Measurements from ENCODE around the gene ANKFY1.
"Not testable (repeated sequence)": the region's sequence is repeated elsewhere in the genome, so short reads cannot be mapped to it uniquely, and the experiment has no call there.

ANKFY1 gene

DNA sequence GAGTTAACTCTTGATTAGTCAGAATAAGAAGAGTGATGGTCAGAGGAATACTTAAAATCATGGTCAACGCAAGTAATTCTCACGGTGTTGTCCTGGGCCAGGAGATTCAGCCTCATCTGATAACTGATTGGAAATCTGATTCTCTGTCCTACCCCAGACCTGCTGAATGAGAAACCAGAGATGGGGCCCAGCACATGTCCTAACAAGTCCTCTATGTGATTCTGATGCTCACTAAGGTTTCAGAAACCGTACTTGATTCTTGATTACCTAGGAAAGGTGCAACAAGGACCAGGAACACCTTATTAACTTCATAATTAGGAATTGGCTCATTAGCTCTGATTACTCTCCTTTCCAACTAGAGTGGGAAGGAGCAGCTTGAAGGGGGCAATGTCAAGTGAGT, 44.5 kb downstream of the ANKFY1 start:
- DNase-seq (ENCODE audit: low spot score) = no peak

DNA sequence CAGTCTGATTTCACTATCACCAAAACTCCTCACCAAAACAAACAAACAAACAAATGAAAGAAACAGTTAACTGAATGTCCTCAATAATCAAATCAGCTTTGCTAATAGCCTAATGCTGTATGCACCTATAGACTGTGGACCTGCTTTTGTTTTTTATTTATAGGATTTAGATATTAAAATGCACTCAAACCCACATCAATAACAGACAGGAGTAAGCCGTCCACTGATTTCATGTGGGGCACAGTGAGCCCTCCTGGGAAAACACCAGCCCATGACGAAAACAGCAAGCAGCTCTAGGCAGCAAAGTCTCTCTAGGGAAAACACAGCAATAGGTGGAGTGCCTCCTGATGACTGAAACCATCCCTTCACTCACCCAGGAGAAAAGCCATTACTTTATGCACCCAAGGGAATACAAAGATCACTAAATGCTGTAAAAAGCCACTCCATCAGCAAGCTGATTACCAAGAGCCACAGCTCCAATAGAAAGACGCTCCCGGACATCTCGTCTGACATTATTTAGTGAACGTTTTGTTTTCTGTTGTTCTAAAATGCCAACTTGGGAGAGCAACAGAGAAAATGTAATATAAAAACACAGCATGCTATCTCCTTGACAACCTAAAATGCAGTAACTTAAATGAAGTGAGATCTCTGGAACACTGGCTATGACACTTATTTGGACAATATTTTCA, 47.8 kb downstream of the ANKFY1 start:
- DNase-seq (ENCODE audit: low spot score) = no peak

DNA sequence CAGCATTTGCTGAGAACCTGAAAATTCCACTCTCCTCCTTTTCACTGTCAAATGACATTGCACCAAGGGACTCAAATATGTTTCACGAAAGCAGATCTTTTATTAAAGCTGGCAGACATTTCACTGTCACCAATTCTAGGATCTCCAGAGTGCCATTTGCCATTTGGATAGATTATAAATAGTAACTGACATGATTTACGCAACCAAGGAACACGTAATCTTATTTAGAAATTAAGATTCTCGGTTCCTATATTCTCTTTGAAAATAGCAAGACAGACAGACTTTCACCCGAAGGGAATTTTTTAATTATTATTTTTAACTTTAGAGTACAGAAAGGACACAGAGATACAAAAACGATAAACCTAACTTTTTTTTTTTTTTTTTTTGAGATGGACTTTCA, 49.6 kb downstream of the ANKFY1 start:
- no peak for DNase-seq (ENCODE audit: low spot score)

DNA sequence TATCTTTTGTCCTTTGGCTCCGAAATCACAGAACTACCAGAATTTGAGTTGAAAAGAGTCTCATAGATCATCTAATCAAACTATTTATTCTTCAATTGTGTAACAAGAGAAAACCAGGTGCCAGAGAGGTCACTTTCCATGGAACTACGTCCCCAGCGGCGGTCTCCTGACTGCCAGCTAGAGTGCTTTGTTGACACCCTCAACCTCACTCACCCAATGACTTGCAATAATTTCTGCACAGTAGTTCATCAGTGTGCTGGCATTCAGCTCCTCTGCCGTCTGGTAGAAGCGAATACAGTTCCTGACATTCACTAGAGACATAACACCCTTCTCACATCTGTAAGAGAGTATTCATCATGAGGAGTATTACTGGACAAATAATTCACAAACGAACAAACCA, 54.2 kb downstream of the ANKFY1 start:
- no peak for DNase-seq (ENCODE audit: low spot score)

DNA sequence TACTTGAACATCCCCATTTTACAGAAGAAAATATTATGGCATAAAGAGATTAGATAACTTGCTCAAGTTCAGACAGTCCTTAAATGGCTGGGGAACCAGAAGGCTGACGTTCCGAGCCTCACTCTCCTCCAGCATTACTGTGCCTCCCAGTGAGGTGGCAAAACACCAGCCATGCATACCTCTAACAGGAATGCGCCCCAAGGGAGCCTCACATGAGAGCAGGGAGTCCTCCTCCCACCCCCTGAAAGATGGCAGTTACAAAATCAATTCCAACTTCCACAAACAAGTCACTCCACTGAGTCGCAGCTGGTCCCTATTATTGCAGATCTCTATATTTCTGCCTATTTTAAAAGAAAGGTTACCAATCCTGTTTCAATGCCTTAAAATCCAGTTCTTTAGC, 55.5 kb downstream of the ANKFY1 start:
- DNase-seq (ENCODE audit: low spot score) = no peak

DNA sequence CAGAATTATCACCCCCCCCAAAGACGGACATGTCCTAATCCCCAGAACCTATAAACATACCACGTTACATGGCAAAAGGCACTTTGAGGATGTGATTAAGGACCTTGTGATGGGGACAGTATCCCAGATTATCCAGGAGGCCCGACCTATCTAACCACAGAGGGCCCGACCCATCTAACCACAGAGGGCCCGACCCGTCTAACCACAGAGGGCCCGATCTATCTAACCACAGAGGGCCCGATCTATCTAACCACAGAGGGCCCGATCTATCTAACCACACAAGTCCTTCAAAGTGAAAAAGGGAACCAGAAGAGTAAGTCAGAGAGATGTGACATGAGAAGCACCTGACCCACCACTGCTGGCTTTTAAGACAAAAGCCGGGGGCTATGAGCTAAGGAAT, 56.8 kb downstream of the ANKFY1 start:
- no peak for DNase-seq (ENCODE audit: low spot score)

DNA sequence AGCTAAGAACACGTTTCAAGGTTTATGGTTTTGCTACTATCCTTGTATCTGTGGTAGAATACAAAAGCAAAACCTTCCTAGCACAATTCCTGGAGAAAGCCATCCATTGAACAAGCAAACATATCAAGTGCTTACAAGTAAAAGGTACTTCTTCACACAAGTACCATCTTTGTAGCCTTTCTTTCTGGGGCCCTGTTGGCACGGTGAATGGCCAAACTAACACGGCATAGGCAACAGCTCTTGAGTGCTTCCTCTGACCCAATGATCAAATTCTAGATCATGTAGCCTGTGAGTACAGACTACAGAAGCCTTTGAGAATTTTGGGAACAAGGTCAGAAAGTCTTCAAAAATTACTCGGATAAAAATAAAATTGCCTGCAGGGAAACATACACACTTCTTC, 57.9 kb downstream of the ANKFY1 start:
- no peak for DNase-seq (ENCODE audit: low spot score)

DNA sequence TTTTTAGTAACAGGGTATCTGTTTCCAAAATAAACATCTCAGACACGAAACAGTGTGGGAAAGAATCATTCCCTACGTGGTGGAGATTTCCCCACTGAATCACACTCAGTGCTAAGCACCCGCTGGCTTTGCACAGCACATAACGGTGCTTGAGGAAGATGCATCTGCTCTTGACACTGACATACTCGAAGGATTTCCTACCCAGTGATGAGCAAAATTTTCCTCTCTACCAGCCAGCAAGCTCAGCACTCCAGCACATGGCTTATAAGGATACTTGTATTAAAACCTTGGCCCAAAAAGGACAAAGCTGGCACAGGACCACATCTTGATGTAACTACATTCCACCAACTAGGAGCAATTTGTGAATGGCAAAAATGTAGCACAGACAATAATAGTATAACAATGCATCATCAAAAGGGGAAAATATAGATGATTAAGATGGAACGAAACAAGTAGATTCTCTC, 59.0 kb downstream of the ANKFY1 start:
- DNase-seq (ENCODE audit: low spot score) = no peak

DNA sequence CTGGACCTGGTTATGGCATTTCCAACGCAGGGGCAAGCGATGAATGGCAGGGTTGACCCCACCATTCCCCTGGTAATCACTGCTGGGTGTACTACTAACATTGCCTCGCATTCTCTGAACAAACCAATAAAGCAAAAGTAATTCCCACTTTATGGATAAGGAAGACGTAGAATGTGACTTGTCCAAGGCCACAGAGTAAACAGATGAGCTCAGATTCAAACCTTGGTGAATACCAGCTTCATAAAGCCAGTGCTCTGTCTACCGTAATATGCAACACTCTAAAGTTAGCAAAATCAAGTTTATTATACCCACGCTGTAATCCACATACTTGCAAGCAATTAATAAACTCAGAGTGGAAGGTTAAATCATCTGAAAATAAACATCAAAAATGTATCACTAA, 59.6 kb downstream of the ANKFY1 start:
- no peak for DNase-seq (ENCODE audit: low spot score)

DNA sequence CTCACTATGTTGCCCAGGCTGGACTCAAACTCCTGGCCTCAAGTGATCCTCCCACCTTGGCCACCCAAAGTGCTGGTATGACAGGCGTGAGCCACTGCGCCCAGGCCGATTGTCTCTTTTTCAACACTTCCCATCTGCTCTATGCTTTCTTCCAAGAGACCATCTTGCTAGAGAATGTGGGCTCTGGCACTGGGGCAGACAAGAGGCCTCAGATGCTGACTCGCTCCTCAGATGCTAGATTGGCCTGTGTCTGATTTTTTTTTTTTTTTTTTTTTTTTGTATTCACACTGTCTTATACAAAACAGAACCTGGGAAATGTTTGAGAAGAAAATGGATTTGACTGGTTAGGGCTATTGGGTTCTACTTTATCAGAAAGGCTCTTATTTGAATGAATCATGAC, 62.6 kb downstream of the ANKFY1 start:
- DNase-seq (ENCODE audit: low spot score) = no peak

DNA sequence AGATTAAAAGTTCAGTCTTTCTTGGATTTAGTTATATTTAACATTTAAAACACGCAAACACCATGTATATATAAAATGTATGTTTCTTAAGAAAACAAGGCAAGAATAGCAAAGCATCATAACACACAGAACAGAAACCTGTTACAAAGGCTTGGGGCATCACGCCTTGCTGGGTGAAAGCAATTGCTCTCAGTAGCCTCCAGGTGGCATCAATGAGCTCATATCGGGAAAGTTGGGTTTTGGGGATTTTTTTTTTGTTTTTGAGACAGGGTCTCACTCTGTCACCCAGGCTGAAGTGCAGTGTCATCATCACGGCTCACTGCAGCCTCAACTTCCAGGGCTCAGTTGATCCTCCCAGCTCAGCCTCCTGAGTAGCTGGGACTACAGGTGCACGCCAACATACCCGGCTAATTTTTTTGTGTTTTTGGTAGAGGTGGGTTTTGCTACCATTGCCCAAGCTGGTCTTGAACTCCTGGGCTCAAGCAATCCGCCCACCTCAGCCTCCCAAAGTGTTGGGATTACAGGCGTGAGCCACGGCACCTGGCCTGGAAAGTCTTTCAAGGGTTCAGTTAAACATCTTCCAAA, 63.9 kb downstream of the ANKFY1 start:
- DNase-seq (ENCODE audit: low spot score) = peak; percentile 63

DNA sequence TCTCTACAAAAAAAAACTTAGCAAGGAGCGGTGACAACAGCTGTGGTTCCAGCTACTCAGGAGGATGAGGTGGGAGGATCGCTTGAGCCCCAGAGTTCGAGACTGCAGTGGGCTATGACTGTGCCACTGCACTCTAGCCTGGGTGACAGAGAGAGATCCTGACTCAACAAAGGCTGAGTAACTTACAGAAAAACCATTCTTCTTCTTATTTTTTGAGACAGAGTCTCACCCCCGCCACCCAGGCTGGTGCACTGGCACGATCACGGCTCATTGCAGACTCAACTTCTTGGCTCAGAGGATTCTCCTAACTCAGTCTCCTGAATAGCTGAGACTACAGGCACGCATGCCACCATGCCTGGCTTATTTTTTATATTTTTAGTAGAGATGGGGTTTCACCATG, 64.8 kb downstream of the ANKFY1 start:
- DNase-seq (ENCODE audit: low spot score) = no peak

DNA sequence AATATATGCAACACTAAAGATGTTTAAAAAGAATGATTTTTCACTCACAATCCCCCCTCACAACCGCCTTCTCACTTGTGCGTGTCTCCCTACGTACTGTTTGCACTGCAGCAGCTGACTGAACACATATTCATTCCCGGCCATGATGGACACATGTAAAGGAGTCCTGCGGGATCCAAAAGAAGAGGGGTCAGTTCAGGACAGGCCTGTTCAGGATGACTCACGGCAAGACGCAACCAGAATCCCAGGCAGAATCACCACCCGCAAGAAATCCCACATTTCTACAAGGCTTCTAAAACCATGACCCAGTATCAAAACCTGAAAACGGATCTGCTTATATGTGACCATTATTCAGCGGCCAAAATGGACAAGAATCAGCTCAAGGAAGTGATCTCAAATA, 68.5 kb downstream of the ANKFY1 start:
- no peak for DNase-seq (ENCODE audit: low spot score)

DNA sequence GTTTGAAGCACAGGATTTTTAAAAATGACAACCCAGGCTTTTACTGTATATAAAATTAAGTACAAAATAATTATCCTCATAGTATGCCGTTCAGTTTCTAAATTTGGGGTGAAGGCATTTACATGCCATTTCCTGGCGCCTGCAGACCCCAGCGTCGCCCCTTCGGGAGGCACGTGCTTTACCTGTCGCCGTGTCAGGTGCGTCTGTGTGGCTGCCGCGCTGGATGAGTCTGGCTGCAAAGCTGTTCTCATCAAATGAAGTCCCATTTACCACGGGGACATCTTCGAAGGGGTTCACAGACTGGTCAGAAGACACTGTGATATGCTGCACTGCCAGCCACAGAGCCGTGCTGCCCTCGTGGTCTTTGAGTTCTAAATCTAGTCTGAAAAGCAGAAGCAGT, 69.0 kb downstream of the ANKFY1 start:
- no peak for DNase-seq (ENCODE audit: low spot score)

DNA sequence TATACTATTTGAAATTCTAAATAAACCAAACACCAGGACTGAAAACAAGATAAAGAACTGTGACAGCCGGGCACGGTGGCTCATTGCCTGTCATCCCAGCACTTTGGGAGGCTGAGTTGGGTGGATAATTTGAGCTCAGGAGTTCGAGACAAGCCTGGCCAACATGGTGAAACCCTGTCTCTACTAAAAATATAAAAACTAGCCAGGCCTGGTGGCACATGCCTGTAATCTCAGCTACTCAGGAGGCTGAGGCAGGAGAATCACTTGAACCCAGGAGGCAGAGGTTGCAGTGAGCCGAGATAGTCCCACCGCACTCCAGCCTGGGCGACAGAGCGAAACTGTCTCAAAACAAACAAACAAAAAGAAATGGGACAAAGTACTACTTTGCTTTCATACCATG, 73.0 kb downstream of the ANKFY1 start:
- DNase-seq (ENCODE audit: low spot score) = not testable (repeated sequence)

DNA sequence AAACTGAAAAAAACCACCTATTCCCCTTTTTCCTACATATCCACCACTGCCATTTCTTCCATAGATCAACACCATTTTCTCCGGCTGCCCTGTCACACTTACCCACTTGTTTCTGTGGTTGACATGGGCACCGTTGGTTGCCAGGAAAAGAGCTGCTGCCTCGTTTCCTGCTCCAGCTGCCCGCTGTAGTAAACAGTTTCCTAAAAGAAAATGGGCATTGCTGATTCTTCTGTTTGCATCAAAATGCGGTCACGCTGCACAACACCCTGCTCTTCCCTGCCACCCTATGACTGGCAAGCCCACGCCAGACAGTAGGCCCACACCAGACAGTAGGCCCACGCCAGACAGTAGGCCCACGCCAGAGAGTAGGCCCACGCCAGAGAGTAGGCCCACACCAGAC, 74.5 kb downstream of the ANKFY1 start:
- no peak for DNase-seq (ENCODE audit: low spot score)

DNA sequence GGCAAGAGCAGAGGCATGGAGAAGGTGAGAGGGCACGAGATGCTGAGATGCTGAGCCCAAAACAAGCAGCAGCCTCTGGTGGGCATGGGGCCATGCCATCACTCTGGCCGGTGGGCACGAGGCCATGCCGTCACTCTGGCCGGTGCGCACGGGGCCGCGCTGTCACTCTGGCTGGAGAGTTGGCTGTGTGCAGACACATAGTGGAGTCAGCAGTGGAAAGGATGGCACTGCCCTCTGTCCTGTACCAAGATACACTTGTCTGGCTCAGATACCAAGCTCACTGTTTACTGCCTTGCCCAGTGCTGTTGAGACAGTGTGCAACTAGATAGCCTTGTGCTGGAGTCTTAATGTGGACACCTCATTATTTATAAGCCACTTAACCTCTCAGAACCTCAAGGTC, 75.7 kb downstream of the ANKFY1 start:
- DNase-seq (ENCODE audit: low spot score) = no peak

DNA sequence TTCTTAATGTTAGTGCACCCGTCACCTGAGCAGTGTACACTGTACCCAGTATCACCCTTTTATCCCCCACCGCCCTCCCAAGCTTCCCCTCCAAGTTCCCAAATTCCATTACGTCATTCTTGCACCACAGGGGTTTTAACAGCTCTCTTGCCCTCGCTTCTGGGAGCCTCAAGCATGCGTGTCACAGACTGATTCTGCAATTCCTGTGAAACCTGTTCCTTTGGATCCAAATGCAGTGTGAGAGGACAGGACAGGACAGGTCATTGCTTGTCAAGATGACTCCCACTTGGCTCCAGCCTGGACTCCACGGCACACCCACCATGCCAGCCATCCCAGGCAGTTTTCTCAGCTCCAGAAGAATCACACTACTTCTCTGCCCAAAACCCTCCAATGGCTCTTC, 76.7 kb downstream of the ANKFY1 start:
- no peak for DNase-seq (ENCODE audit: low spot score)

DNA sequence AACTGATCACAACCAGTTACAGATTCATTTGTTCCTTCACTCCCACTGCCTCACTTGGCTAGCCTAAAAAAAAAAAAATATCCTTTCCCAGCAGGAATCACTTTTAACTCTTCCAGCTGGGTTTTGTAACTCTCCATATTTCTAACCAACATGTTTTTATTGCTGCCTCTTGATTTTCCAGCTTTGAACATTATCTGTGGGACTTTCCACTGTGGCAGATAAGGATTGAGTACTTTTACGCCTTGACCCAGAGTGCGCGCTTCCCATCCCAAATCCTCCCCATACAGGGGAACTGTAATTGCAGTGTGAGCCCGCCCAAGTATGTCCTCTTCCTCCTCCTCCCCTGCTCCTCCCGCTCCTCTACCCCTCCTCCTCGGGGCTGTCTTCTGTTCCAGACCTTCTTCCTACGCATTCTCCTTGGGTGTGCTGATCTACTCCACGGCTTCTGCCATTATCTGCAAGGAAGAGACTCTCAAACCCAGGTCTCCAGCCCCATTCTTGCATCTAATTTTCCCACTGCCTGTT, 77.4 kb downstream of the ANKFY1 start:
- no peak for DNase-seq (ENCODE audit: low spot score)

DNA sequence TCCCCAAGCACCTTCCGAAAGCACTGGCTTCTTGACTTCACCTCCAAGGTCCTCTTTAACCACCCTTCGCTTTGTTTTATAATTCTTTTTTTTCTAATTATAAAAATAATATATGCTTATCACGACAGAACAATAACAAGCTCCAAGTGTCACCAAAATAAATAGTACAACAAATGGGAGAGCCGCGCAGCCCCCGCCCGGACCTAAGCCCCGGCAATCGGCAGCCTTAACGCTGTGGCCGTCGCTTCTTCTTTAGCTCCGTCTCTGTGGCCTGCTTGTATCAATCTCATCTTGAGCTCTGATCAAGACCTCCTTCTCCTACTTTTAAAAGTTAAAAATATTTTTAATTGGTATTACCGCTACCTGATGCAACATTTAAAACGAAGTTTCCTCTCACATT, 78.1 kb downstream of the ANKFY1 start:
- DNase-seq (ENCODE audit: low spot score) = no peak

DNA sequence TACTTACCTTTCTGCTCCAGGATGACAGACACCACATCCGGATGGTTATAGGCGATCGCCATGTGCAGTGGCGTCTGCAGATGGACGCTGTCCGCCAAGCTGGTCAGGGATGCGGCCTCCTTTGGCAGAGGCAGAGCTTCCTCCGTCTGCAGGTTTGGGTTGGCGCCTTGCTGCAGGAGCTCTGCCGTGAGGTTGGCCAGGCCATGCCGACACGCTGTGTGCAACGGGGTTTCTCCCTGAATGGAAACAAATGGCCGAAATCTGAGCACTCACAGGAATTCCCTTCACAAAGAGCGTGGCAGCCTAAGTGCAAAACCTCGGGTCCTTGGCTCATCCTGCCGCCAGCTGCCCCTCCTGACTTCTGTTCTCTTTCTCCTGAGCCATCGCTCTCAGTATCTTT, 79.0 kb downstream of the ANKFY1 start:
- DNase-seq (ENCODE audit: low spot score) = no peak

DNA sequence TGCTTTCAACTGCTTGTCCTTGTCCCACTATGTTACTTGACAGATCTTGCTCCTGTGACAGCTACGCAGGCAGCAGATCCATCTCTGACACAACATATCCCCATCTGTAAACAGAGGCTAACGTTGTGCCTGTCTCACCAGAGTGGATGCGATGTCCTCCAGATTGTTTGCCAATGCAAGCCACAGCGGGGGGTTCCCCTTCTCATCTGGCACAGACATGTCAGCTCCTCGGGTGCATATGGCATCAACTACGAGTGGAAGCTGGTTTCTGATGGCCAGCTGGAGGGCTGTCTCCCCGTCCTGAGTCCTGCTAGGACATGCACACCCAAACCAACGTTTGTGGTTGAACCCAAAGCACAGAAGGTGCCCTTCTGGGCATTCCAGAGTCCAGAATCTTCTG, 81.7 kb downstream of the ANKFY1 start:
- no peak for DNase-seq (ENCODE audit: low spot score)

DNA sequence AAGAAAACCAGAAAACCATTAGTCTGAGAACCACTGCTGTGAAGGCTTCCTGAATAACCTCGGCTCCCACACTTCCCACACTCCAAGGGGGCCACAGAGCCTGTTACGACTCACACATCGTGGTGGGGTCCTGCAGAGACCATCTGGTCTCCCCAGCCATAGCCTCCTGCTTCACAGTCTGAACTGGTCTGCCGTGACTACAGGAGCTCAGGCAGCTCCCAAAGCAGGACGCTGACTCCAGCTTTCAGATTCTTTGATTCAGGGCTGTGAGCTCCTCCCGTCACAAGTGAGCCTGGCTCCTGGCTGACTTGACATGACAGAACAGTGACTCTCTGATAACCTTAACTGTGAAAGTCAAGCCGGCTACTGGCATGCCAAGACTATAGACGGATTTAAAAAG, 83.0 kb downstream of the ANKFY1 start:
- DNase-seq (ENCODE audit: low spot score) = no peak

DNA sequence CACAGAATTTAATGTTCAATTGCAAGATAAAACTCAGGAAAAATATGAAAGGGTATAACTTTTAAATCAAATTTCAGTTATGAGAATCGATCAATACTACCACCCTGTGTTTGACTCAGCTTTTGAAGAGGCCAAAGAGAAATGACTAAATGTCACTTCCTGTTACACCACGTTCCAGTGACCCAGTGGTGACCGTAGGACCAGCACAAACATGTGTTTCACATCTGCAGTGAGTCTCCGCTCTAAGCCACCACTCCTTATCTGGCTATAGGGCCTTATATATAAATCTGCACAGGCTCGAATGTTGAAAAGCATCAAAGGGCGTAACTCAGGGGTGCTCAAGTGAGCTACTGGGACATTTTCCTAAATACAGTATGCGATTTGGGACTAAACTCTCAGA, 84.7 kb downstream of the ANKFY1 start:
- no peak for DNase-seq (ENCODE audit: low spot score)
